NCI-H128 (cell line): Measurements from ENCODE around the gene UNC5C.

ENCODE experiments used
- DNase-seq: peaks from one replicate; lab custom pipeline; 2025; ENCODE audit not compliant: unreplicated experiment; lab: John Stamatoyannopoulos, UW

UNC5C gene

DNA sequence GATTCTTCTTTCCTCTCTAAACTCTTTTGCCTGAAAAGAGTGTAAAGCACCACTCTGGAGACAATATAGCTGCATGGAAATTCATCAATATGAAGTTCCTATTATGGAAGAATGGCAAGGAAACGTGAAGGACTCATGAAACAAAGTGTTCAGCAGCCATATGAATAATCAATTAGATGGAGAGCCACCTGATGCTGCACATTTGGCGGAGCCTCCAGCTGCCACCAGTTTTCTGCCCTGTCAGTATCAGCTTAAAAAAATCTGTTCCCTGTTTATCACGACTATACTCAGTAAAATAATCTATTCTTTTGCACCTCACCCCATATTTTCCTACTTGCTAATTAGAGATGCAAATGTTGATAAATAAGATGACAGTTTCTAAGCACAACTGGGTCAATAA is 276.0 kb downstream of the UNC5C start:
- no peak for DNase-seq

DNA sequence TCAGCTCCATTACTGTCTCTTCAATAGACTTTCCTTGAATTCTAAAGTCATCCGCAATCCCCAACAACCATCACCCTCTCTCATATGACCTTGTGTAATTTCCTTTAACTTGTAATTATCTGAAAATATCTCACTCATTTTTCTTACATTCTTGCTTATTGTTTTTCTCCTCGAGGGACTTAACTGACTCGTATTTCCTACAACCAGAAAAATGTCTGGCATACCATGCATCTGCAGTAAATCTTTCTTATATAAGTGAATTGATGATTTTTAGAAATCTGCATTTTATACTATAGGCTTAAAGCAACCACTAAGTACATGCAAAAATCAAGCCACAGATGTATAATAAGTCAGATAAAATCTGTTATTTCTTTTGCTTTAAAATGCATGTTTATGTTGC is 276.7 kb downstream of the UNC5C start:
- no peak for DNase-seq

DNA sequence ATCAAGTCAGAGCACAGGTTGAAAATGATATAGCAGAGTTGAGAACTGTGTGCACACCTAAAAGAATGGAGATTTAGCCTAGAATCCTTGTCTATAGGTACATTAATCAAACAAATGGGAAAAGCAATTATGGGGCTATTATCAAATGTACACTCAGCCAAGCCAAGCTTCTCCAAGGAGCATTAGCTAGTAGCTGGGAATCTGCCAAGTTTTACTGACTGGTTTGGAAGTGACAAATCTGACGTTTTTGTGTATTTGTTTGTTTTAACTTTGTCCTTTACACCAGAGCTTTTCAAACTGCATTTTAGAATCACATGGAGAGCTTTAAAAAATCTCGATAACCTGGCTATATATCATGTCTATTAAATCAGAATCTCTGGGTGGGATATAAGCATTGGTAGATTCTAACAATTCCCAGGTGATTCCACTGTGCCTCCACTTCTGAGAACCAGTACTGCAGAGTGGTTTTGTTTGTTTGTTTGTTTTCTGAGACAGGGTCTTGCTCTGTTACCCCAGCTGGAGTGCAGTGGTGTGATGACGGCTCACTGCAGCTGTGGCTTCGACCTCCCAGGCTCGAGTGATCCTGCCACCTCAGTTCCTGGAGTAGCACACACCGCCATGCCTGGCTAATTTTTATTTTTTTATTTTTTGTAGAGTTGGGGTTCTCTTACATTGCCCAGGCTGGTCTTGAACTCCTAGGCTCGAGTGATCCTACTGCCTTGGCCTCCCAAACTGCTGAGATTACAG is 279.8 kb downstream of the UNC5C start:
- DNase-seq = no peak

DNA sequence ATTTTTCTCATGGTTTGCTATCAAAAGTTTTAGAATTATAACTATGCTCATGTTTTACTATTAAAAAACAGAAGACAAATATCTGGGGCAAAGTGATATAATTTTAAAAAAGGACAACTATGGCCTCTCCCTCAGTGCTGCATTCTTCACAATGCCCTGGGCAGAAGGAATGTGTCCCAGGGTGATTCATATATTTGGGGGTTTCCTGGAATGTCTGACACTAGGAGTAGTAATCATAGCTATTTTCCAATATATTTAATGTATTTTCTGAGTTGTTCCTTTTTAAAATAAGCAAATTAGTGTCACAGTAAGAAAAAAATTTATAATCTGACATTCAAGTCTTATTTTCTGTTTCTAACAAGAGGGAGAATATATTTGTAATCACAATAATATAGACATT is 281.7 kb downstream of the UNC5C start:
- no peak for DNase-seq

DNA sequence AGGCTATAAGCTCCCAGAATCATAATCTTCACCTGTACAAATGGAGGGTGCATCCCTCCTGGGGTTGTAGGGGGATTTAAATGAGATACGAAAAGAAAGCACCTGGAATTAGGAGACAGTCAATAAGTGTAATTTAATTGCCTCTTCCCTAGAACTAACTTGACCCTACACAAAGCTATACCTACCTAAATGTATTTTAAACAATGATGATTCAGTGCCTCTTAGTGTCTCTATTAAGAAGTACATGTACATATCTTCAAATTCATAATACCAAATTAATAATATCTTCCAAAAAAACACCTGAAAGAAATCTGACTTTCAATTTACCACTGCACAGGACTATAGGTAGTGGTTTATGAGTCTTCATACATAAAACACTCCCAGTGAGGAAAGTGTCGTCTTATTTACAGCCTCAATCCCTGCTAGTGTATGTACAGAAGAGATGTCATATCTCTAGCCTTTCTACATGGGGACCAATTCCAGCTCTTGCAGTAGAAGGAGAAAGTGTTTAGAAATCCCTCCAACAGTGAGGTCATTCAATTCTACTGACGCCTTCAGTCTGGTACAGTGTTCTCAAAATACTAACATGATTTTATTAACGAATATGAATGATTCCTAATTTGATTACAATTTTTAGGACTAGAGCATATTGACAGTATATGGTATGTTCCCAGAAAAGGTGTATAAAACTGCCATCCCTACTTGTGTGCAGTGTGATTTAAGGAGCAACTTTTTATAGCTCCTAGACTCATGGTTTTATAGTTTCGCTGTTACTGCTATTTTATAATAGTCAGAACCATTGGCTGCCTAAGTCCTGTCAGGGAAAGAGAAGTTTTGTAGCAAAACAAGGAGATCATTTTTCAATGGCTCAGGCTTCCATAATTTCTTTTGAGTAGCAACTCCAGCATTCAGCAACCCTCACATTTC is 282.7 kb downstream of the UNC5C start:
- no peak for DNase-seq

DNA sequence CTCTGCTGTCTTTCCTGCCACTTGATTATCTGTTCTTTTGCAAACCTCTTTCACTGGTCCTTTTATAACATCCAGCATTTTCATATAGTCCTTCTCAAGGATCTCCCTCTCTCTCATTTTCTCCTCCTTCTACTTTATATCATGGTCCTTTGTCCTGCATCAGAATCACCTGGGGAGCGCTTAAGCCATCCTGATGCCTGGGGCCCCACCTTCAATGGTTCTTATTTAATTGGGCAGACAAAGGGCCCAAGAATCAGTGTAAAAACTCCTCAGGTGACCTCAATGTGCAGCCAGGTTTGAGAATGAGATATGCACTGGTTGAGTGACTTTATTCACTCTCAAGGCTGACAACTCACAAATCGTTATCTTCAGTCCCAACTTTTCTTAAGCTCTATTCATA is 283.9 kb downstream of the UNC5C start:
- no peak for DNase-seq

DNA sequence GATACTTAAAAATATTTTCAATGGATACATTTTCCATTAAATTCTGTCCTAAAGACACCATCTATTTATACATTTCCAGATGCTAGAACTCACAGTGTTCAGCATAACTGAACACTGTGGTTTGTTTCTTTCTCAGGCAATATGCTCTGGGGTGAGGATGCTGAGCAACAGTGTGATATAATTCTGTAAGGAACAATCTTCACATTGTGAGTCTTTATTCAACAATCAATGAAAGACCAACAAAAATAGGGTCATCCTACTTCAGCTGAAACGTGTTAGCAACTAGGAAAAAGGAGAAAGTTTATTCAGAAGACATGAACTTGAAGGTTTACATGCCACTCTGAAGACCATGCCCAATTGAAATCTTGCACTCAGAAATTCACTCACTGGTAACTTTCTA is 284.8 kb downstream of the UNC5C start:
- no peak for DNase-seq

DNA sequence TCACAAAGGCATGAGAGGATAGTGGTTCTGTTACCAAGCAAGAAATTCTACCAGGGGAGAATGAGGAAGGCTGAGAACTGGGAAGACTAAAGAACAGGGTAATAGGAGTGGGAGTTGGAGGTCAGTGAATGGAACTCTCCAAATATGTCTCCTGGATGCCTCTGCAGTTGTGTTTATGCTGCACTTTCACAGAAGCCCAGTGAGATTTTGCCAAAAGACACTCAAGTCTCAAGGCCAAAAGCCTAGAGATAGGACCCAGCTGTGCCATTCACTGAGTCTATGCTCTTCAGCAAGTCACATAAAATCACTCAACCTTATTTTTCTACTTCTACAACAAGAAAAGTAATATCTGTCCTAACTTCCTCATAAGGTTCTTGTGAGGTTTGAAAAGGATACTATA is 285.4 kb downstream of the UNC5C start:
- DNase-seq = no peak

DNA sequence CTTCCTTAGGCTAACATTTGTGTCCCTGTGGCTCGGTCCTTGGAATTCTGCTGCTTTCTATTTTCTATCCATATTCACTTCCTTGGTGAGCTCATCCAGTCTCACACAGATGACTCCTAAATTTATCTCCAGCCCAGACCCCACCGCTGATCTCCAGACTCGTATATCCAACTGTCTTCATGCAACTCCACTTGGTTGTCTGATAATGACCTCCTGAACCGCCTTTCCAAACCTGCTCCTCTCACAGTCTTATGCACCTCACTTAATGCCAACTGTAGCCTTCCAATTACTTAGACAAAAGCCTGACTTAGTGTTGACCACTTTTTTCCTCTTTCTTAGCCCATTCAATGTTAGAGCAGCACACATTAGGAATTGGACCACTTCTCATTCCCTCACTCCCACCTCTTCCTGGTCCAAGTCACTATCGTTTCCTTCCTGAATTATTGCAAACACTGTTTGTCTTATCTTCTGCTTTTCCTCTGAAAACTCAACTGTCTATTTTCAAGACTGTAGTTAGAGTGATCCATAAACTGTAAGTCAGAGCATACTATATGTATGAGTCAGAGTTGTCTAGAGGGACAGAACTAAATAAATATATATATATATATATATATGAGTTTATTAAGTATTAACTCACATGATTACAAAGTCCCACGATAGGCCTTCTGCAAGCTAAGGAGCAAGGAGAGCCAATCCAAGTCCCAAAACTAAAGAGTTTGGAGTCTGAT is 292.5 kb downstream of the UNC5C start:
- DNase-seq = no peak

DNA sequence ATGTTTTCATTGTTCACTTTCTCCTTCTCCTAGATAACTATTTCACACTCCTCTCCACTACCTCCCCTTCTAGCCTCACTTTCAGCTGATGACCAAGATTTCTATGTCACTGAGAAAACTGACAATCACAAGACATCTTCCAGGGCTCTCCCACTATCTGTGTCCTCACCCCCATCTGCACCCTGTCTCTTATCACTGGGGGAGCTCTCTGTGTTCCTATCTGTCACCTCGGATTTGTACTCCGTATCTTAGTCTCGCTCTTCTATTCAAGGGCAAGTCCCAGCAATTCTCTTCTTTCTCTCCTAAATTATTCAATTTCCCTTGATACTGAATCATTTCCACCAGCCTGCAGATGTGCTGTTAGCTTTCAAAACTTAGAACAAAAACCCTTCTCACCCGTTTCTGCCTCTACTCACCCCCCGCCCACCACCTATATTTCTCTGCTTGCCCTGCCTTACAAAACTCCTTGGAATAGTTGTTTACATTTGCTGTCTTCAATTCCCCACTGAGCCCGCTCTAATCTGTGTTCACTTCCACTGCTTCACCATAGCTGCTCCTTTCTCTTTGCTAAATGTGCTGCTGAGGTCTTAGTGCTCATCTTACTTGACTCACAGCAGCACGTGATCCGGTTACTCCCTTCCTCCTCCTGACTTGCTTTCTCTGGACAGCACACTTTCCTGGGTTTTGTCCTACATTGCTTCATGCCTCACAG is 293.2 kb downstream of the UNC5C start:
- DNase-seq = no peak

DNA sequence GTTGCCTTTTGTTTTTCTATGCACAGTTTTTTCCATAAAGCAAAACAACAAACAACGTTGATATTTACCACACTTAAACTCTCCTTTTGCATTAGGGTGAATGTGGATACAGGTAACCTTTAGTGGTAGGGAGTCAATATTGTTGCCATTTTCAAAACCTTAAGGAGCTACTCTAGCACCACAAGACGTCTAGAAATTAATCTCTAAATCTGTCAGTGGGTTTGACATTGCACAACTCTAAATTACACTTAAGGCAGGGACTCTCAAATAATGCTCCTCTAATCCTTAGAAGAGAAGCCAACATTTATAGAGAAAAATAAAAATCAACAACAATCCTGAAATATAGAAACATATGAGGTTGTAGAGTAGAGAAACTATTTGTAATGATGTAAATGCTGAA is 297.2 kb downstream of the UNC5C start:
- DNase-seq = no peak

DNA sequence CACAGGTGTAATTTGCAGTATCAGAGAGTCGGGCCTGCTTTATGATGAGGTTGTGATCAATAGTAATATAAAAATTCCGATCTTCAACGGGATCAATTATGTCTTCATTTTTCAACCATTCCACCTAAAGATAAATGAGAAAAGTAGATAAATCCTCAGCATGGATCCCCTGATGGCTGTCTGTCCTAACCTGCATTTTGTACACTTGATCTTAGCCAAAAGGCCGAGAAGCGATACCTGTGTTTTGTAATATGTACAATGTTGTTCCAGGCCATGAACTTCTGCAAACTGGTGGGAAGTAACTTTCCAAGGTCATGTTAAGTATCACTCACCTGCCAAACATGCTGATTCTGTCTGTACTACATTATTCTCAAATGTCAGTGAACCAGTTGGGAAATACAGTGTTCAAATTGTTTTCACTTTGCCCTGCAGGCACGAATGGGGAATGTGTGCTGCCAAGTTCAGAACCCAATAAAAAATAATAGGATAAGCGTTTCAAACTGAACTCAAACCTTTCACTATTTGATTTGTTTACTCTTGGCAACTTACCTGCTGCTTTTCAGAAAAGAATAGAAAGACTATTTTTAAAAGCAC is 298.1 kb downstream of the UNC5C start:
- DNase-seq = peak; percentile 4

DNA sequence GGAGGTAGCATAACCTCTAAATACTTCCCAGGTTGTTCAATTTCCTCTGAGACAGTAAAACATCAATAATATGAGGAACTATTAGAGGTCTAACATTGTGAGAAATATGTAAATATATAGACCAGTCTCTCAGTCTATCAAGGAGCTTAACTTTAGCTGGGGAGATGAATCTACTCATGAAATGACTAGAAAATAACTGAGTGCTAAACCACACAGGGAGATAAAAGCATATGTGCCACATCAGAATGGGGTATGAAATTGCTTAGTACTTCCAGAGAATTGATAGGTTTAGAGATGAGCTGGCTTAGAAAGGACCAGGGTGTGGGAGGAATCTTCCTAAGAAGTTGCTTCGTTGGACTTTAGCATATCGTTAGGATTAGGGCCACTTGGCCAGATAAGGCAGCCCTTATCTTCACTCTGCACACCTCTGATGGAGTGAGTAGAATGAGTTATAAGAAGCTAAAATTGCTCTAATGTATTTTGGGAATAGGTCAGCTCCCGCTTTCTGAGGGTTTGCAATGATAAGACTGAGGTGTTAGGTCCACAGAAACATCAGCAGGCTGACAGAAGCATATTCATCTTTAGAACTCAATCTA is 299.2 kb downstream of the UNC5C start:
- no peak for DNase-seq

DNA sequence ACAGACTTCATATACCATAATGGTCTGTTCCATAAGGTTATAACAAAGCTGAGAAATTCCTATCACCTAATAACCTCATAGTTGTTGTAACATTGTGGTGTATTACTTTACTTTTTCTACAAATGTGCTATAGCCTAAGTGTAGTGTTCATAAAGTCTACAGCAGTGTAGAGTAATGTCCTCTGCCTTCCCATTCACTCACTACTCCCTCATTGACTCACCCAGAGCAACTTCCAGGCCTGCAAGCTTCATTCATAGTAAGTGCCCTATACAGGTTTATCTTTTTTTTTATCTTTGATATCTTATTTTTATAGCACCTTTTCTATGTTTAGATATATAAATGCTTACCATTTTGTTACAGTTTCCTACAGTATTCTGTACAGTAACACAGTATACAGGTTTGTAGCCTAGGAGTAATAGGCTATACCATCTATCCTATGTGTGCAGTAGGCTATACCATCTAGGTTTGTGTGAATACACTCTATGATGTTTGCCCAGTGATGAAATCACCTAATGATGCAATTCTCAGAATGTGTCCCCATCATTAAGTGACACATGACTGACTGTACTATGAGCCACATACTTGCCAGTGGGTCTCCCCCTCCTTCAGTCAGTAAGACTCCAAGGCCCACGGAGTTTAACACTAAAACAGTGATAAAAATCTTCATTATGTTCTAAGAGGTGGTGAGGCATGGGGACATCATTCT is 299.9 kb downstream of the UNC5C start:
- no peak for DNase-seq

DNA sequence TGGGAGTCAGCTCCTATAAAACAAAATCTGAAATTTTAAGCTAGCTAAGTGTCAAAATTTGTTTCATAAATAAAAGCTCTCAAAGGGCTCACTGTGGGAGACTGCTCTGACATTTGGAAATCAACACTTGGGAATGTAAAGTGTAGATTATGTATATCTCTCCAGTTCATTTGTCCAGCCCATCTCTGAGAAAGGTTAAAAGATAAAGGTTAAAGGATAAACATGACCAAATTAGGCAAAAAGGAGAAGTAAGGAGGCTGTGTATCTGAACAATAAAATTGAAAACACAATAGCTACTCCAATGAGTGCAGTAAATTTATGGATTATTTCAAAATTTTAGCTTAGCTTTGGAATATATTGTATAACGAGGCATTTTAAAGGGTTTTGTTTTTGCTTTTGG is 304.9 kb downstream of the UNC5C start:
- DNase-seq = no peak

DNA sequence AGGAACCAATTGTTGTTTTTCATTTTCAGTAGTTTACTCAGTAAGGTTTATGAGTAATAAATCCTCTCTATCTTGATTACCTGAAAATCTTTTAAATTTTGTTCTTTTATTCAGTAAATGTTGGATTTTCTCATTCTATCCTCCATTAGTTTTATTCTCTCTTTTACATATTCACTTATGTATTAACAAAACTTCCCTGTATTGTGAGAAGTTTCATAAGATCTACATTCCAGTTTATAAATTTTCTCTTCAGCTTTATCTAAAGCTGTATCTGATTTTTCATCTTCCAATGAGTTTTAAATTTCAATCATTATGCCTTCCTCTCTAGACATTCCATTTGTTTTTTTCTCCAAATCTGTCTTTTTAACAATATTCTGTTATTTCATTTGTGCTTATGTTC is 310.2 kb downstream of the UNC5C start:
- no peak for DNase-seq

DNA sequence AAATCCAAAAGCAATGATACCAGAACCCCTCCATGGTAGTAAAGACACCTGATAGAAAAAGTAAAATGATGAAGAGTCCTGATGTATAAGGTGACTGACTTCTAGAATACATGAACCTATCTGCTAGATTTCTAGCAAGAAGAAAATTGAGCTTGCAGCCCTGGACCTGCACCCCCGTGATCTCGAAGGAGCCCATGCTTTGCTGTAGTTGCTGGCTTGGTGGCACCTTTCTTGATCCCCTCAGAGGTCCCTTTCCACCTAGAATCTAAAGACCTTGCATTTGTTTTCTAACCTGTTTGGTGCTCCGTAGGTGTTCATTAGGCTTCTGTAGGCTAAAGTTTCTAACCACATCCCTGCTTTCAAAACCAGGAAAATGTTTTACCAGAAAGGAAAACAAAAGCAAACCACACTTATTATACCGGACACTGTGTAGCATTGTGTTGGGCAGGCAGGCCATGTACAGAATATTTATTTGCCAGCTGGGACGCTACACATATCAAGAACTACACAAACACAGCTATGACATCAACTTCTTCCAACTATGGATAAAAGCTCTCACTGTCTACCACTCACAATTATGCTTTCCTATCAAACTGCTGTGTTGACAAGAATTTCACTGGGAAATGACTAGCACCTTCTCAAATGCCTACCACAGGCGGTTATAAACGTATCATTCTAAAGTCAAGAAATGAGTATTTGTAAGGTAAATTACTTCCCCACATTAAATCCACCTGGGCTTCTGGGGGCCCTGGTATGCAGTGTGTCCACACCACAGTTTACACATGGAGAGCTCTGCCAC is 316.2 kb downstream of the UNC5C start:
- no peak for DNase-seq

DNA sequence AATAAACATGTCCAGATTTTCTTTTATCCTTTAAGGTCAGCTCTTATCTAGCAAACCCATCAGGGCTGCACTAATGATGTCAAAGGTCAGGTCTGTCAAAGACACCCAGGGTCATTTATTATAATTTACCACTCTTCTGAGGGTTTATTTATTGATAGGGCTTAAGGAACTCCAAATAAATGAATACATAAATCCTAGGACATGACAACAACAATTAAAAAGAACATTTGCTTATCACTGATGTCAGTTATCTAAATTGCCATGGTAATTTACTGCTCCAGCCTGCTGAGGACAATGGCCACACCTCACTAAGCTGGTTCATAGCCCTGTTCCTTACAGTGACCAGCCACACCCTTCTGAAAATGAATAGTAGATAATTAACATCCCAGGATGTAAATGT is 317.1 kb downstream of the UNC5C start:
- no peak for DNase-seq

DNA sequence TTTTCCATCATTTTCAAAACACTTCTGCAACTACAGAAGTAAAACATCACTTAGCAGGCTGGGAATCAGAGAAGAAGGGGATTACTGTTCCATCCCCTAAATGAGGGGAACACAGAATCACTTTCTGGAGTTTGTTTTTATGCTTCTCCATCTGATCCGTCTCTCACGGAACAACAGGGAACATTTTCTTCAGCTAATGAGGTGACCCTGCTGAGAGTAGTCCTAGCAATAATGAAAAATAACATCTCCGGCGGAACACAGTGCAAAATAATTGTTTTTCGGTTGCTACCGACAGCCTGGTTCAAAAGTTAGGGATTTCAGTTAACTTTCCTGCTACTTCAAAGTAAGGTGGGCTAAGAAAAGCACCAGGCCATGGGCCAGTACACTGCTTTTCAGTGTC is 322.9 kb downstream of the UNC5C start:
- DNase-seq = no peak
